Upper lobe of left lung (tissue), 6 donors: ENCODE data around the gene C2orf69. TPM values are rescaled to one million over a fixed set of nuclear protein-coding genes. Genes with fewer than 3 reads are reported as not detected.

Experiments
- ATAC-seq, 2 donors: fragments of 200-7000 bp; cut with Tn5 transposase; one replicate each; pipeline ENCODE4 v1.9.1; 2022; ENCODE audit warnings: mild to moderate bottlenecking in 2 of 2, moderate library complexity in 2 of 2; ENCODE audit not compliant: low FRiP score in 2 of 2
- DNase-seq, 2 donors: peaks; one replicate each; pipeline ENCODE4 v3.0.0-alpha.2; 2019 to 2020
- H3K27ac ChIP-seq, 4 donors: fragments of 200-600 bp; sonication (generic); one replicate each; pipeline ENCODE4 v1.5.1; 2016 to 2019
- H3K27me3 ChIP-seq, 4 donors: fragments of 200-600 bp; sonication (generic); one replicate each; pipeline ENCODE4 v1.5.1; 2017 to 2019
- H3K36me3 ChIP-seq, 4 donors: fragments of 200-600 bp; sonication (generic); one replicate each; pipeline ENCODE4 v1.5.1; 2016 to 2019
- H3K4me1 ChIP-seq, 4 donors: fragments of 200-600 bp; sonication (generic); one replicate each; pipeline ENCODE4 v1.5.1; 2018 to 2019
- H3K4me3 ChIP-seq, 4 donors: fragments of 200-600 bp; sonication (generic); one replicate each; pipeline ENCODE4 v1.5.1; 2017 to 2019; ENCODE audit warnings: mild to moderate bottlenecking in 2 of 4, moderate library complexity in 1 of 4
- H3K9me3 ChIP-seq, 4 donors: fragments of 200-600 bp; sonication (generic); one replicate each; pipeline ENCODE4 v1.5.1; 2018 to 2019
- CTCF ChIP-seq, 6 experiments: fragments of 450-650 bp in 4 of 6; fragments of 200-600 bp in 2 of 6; sonication (generic) in 2 of 6; IDR thresholded peaks; one replicate each; pipeline ENCODE4 v1.5.1; 2016 to 2019; ENCODE audit warnings: antibody characterized with exemption in 6 of 6
- EP300 ChIP-seq, 4 donors: sonication (generic); formaldehyde crosslinking; IDR thresholded peaks; one replicate each; pipeline ENCODE4 v1.5.1; 2017; ENCODE audit warnings: antibody characterized with exemption in 4 of 4, control low read depth in 2 of 4
- POLR2A ChIP-seq, 4 donors: fragments of 450-650 bp; IDR thresholded peaks; one replicate each; pipeline ENCODE4 v1.5.1; 2016 to 2017; ENCODE audit warnings: antibody characterized with exemption in 4 of 4, mild to moderate bottlenecking in 2 of 4
- POLR2AphosphoS5 ChIP-seq, 2 donors: sonication (generic); formaldehyde crosslinking; IDR thresholded peaks; one replicate each; pipeline ENCODE4 v1.5.1; 2017; ENCODE audit warnings: antibody characterized with exemption in 2 of 2
- WGBS, 2 donors: methylation state at CpG; one replicate each; pipeline ENCODE4 v1.1.5; 2017 to 2018; 5-methylcytosine and 5-hydroxymethylcytosine counted together
- total RNA-seq, 6 donors: library from RNA; depleted of rRNA in 4 of 6; stranded (reverse); fragments of >200 nt in 4 of 6; gene quantifications; one replicate each; pipeline versions ENCODE4 v1.1.0 to v1.2.1, GENCODE V29; 2016 to 2021
- donor health status: DM: no; HTN: no; CAD: no; lungs with moderate emphysema.
- donor health status: DM: no; HTN: yes; CAD: no; lungs with severe emphysema.

C2orf69 gene
- total RNA-seq, 6 donors from 2014 or later: 6.0 to 14.9 (median 11.5) TPM

- H3K9me3 ChIP-seq: no peaks in the 10 kb centered on the region
- no peaks in the 10 kb centered on the region for H3K4me1 ChIP-seq
- 80 to 81% methylated on average over 1 of the region's 1 CpG for WGBS, 2 donors
- TF ChIP-seq CTCF (IDR thresholded peaks at IDR 0.05): no peak
- no peak for TF ChIP-seq POLR2A (IDR thresholded peaks at IDR 0.05)
- TF ChIP-seq POLR2AphosphoS5 (IDR thresholded peaks at IDR 0.05): no peak
- TF ChIP-seq EP300 (IDR thresholded peaks at IDR 0.05): no peak
- H3K4me3 ChIP-seq: no peak overlapping the region
- H3K27me3 ChIP-seq: no peaks in the 10 kb centered on the region
- ATAC-seq: no peak
- H3K27ac ChIP-seq: no peak overlapping the region
- DNase-seq: no peak
- peaks cover 0 to 22% (median 5%) of the 10 kb centered on the region in 4 donors for H3K36me3 ChIP-seq
These were observed 15.7 kb downstream of the C2orf69 start for GRCh38 chr2:199926806-199927205.

GRCh38 chr2:199928226-199928625 lies 17.1 kb downstream of the C2orf69 start:
- no peaks in the 10 kb centered on the region for H3K27me3 ChIP-seq
- H3K4me1 ChIP-seq: no peaks in the 10 kb centered on the region
- no peak overlapping the region for H3K27ac ChIP-seq
- no peaks in the 10 kb centered on the region for H3K9me3 ChIP-seq
- ATAC-seq (no peak), DNase-seq (no peak)
- WGBS, 2 donors: 50 to 69% methylated on average over 2 of the region's 2 CpGs
- H3K4me3 ChIP-seq: no peak overlapping the region
- peaks cover 3 to 36% (median 14%) of the 10 kb centered on the region in 4 donors for H3K36me3 ChIP-seq
- TF ChIP-seq CTCF (IDR thresholded peaks at IDR 0.05) (no peak), POLR2AphosphoS5 (IDR thresholded peaks at IDR 0.05) (no peak), POLR2A (IDR thresholded peaks at IDR 0.05) (no peak), EP300 (IDR thresholded peaks at IDR 0.05) (no peak)

GRCh38 chr2:199928626-199929025 lies 17.5 kb downstream of the C2orf69 start:
- ATAC-seq: no peak
- Histone ChIP-seq H3K27me3 (no peaks in the 10 kb centered on the region), H3K36me3 (peaks cover 3 to 40% (median 15%) of the 10 kb centered on the region in 4 donors), H3K4me3 (no peak overlapping the region), H3K27ac (no peak overlapping the region), H3K9me3 (no peaks in the 10 kb centered on the region), H3K4me1 (no peaks in the 10 kb centered on the region)
- no peak for DNase-seq
- TF ChIP-seq POLR2AphosphoS5 (IDR thresholded peaks at IDR 0.05): no peak
- no peak for TF ChIP-seq POLR2A (IDR thresholded peaks at IDR 0.05)

GRCh38 chr2:199929262-199929661 lies 18.2 kb downstream of the C2orf69 start:
- WGBS, 2 donors: 88 to 95% methylated on average over 2 of the region's 2 CpGs
- peaks cover 3 to 41% (median 15%) of the 10 kb centered on the region in 4 donors for H3K36me3 ChIP-seq

GRCh38 chr2:199932312-199932855 lies 21.3 kb downstream of the C2orf69 start:
- TF ChIP-seq POLR2AphosphoS5 (IDR thresholded peaks at IDR 0.05): no peak
- TF ChIP-seq POLR2A (IDR thresholded peaks at IDR 0.05): no peak
- no peak for TF ChIP-seq CTCF (IDR thresholded peaks at IDR 0.05)
- TF ChIP-seq EP300 (IDR thresholded peaks at IDR 0.05): no peak
- ATAC-seq: no peak
- WGBS, 2 donors: 71 to 74% methylated on average over 4 of the region's 4 CpGs
- Histone ChIP-seq H3K27me3 (no peaks in the 10 kb centered on the region), H3K4me3 (no peak overlapping the region), H3K36me3 (peaks cover 3 to 61% (median 15%) of the 10 kb centered on the region in 4 donors), H3K9me3 (no peaks in the 10 kb centered on the region), H3K4me1 (no peaks in the 10 kb centered on the region), H3K27ac (no peak overlapping the region)
- no peak for DNase-seq

More at GRCh38 chr2:199929262-199929661, 18.2 kb downstream of the C2orf69 start:
- ATAC-seq (no peak), DNase-seq (no peak)
- Histone ChIP-seq H3K4me1 (no peaks in the 10 kb centered on the region), H3K4me3 (no peak overlapping the region), H3K9me3 (no peaks in the 10 kb centered on the region), H3K27ac (no peak overlapping the region), H3K27me3 (no peaks in the 10 kb centered on the region)
- TF ChIP-seq POLR2AphosphoS5 (IDR thresholded peaks at IDR 0.05): no peak
- no peak for TF ChIP-seq POLR2A (IDR thresholded peaks at IDR 0.05)
- TF ChIP-seq EP300 (IDR thresholded peaks at IDR 0.05): no peak
- no peak for TF ChIP-seq CTCF (IDR thresholded peaks at IDR 0.05)
